ENCODE measurements around the gene RBM38.

GRCh38 chr20:57341663-57342062 lies 49.5 kb upstream of the RBM38 start:
- TF ChIP-seq CTCF (IDR thresholded peaks at IDR 0.05) = no peak
- TF ChIP-seq EZH2phosphoT487 (IDR thresholded peaks at IDR 0.05) = no peak

Data from neural progenitor cell (in vitro differentiated cells).